ENCODE results near the gene GKN2. TPM values are rescaled to one million over a fixed set of nuclear protein-coding genes. Genes with fewer than 3 reads are reported as not detected.

Gene GKN2
- total RNA-seq, 6 experiments from 2014 or later = not detected

DNA sequence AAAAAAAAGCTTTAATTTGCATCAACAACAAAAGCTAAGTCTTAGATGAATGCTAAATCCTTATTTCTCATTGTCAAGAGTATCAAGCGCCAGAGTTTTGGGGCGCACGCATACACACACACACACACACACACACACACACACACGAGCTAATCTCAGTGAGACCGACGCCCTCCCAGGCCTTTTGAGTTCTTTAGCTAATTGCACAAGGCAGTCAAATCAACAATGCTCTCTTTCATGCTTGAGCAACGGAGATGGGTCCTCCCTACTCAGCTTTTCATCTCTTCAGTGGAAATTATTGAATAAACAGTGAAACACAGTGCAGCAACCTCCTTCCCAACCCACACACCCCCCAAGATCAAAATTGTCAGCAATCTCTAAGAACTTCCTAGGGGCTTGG lies 41.0 kb upstream of the GKN2 start:
- H3K9me3 Mint-ChIP-seq = no peaks in the 10 kb centered on the region
- H3K27ac Mint-ChIP-seq = no peak overlapping the region
- peaks cover 25% of the 10 kb centered on the region for H3K4me1 Mint-ChIP-seq (ENCODE audit: low read depth)
- no peak for DNase-seq
- no peak overlapping the region for H3K4me3 Mint-ChIP-seq
- H3K36me3 Mint-ChIP-seq (ENCODE audit: low read depth) = no peaks in the 10 kb centered on the region
- TF ChIP-seq, protein P1, sequence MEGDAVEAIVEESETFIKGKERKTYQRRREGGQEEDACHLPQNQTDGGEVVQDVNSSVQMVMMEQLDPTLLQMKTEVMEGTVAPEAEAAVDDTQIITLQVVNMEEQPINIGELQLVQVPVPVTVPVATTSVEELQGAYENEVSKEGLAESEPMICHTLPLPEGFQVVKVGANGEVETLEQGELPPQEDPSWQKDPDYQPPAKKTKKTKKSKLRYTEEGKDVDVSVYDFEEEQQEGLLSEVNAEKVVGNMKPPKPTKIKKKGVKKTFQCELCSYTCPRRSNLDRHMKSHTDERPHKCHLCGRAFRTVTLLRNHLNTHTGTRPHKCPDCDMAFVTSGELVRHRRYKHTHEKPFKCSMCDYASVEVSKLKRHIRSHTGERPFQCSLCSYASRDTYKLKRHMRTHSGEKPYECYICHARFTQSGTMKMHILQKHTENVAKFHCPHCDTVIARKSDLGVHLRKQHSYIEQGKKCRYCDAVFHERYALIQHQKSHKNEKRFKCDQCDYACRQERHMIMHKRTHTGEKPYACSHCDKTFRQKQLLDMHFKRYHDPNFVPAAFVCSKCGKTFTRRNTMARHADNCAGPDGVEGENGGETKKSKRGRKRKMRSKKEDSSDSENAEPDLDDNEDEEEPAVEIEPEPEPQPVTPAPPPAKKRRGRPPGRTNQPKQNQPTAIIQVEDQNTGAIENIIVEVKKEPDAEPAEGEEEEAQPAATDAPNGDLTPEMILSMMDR (IDR thresholded peaks at IDR 0.05) = no peak
- H3K27me3 Mint-ChIP-seq (ENCODE audit: insufficient read depth) = peaks cover 6% of the 10 kb centered on the region; the same call in 1 of the 2 replicates

DNA sequence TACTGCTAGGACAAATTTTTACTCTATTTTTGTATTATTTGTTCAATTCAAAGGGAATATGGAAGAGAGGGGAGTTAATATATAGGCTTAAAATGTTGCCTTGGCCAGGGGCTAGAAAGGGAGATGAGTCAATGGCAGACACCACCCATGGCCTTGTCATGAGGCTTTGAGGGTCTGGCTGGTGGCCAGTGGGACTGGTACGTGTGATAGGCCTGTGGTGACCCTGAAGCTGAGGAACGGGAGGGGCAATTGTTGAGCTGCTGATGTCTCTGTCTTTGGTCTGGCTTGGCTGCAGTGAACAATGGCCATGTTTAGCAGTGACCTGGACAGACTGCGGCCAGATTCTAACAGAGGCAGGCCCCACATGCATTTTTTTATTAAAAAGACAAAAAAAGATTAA lies 40.2 kb upstream of the GKN2 start:
- H3K27me3 Mint-ChIP-seq (ENCODE audit: insufficient read depth) = peaks cover 3% of the 10 kb centered on the region; the same call in 1 of the 2 replicates
- no peak overlapping the region for H3K27ac Mint-ChIP-seq
- H3K4me1 Mint-ChIP-seq (ENCODE audit: low read depth) = peaks cover 25% of the 10 kb centered on the region
- no peaks in the 10 kb centered on the region for H3K36me3 Mint-ChIP-seq (ENCODE audit: low read depth)
- H3K9me3 Mint-ChIP-seq = no peaks in the 10 kb centered on the region
- TF ChIP-seq, protein P1 (IDR thresholded peaks at IDR 0.05) = no peak
- no peak for DNase-seq
- H3K4me3 Mint-ChIP-seq = no peak overlapping the region

DNA sequence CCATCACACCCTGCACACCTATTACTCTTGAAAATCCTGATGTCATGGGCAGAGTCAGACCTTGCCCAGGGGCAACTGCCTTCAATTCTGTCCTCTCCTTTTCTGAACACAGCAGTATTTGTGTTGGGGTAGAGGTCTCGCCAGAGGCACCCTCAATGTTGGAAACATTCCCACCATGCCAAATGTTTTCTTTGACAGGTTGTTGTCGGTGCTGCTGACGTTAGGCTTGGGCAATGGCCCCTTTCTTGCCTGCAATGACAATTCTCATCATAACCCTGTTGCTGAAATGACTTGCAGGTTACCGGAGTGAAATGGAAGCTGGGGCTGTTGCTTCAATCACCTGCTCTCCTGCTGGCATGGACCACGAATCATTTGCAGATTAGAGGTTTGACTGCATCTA lies 39.6 kb upstream of the GKN2 start:
- peaks cover 25% of the 10 kb centered on the region for H3K4me1 Mint-ChIP-seq (ENCODE audit: low read depth)
- no peaks in the 10 kb centered on the region for H3K9me3 Mint-ChIP-seq
- no peak overlapping the region for H3K27ac Mint-ChIP-seq
- no peak for DNase-seq
- TF ChIP-seq, protein P1 (IDR thresholded peaks at IDR 0.05) = no peak
- no peaks in the 10 kb centered on the region for H3K36me3 Mint-ChIP-seq (ENCODE audit: low read depth)
- H3K27me3 Mint-ChIP-seq (ENCODE audit: insufficient read depth) = peaks cover 3% of the 10 kb centered on the region; the same call in 1 of the 2 replicates
- no peak overlapping the region for H3K4me3 Mint-ChIP-seq

DNA sequence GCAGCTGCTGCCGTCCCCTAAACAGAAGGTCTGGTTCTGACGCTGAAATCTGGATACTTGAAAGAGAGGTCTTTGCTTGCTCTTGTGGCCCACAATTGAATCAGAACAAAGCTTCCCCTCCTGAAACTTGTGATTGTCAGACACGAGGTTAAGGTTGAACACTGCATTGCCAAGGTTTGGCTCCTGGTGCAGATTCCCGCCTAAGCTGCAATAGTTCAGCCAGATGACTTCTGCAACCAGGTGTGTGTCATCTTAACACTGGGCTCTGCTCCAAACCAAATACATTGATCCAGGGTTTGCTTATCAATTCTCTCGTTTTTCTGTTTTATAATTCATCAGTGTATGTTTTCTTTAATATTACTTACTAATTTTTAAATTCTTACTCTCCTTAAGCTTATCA lies 36.3 kb upstream of the GKN2 start:
- Mint-ChIP-seq H3K27me3 (ENCODE audit: insufficient read depth) (peaks cover 3% of the 10 kb centered on the region; the same call in 1 of the 2 replicates), H3K4me3 (no peak overlapping the region)

DNA sequence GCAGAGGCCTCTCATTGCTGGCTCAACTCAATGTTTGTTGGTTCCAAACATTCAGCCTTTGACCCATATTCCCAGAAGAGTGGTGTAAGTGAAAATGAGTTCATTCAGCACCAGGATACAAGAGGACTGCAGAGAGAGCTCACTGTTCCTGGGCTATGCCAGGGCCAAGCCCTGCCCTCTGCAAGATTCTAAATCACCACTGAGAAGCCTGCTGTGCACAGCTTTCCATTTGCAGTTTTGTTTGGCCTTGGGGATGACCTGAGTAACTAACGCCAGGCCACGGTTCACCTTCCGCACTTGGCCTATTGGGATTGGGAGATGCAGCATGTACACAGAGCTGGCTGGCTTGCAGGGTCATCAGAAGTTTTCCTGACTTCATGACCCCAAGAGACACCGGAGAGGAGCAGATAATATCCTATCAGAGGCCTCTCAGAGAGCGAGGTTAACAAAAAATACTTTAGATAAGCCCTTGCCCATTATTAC lies 34.4 kb upstream of the GKN2 start:
- Mint-ChIP-seq H3K27me3 (ENCODE audit: insufficient read depth) (peaks cover 3% of the 10 kb centered on the region; the same call in 1 of the 2 replicates), H3K4me3 (no peak overlapping the region), H3K36me3 (ENCODE audit: low read depth) (no peaks in the 10 kb centered on the region), H3K9me3 (no peaks in the 10 kb centered on the region), H3K4me1 (ENCODE audit: low read depth) (no peaks in the 10 kb centered on the region), H3K27ac (no peak overlapping the region)
- TF ChIP-seq, protein P1 (IDR thresholded peaks at IDR 0.05) = no peak
- no peak for DNase-seq

More for the DNA sequence above, 36.3 kb upstream of the GKN2 start:
- TF ChIP-seq, protein P1 (IDR thresholded peaks at IDR 0.05) = no peak
- DNase-seq = no peak
- Mint-ChIP-seq H3K9me3 (no peaks in the 10 kb centered on the region), H3K4me1 (ENCODE audit: low read depth) (no peaks in the 10 kb centered on the region), H3K36me3 (ENCODE audit: low read depth) (no peaks in the 10 kb centered on the region), H3K27ac (no peak overlapping the region)

DNA sequence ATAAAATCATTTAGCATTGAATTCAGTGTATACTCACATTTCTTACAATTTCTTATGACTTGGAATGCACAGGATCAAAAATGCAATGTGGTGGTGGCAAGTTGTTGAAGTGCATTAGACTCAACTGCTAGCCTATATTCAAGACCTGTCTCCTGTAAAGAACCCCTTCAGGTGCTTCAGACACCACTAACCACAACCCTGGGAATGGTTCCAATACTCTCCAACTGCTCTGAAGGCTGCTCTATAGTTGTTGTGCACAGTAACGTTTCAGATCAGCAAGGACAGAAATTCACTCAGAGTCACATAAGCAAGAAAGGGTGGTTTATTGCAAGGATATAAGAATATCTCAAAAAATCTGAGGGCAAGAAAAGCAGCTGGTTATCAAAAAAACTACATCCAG lies 28.3 kb upstream of the GKN2 start:
- Mint-ChIP-seq H3K9me3 (no peaks in the 10 kb centered on the region), H3K4me3 (no peak overlapping the region), H3K4me1 (ENCODE audit: low read depth) (peaks cover 6% of the 10 kb centered on the region; the same call in 1 of the 2 replicates), H3K27me3 (ENCODE audit: insufficient read depth) (no peaks in the 10 kb centered on the region), H3K27ac (no peak overlapping the region), H3K36me3 (ENCODE audit: low read depth) (no peaks in the 10 kb centered on the region)
- TF ChIP-seq, protein P1 (IDR thresholded peaks at IDR 0.05) = no peak
- DNase-seq = no peak

All from HFFc6 (cell line).